Measurements from ENCODE around the gene TIGD4. TPM values are rescaled to one million over a fixed set of nuclear protein-coding genes. Genes with fewer than 3 reads are reported as not detected.

Gene TIGD4
- total and polyA plus RNA-seq, 5 donors, result 0.07 to 0.37 (median 0.17) TPM

Other genes with a start within 250 kb of the TIGD4 start
- gene FBXW7, start 243.6 kb downstream of the TIGD4 start, total RNA-seq, result 10 to 100 TPM; 41.6 to 52.2 (median 49.1) TPM
- 14.8 TPM for gene FBXW7, start 243.6 kb downstream of the TIGD4 start, polyA plus RNA-seq
- gene TMEM154, start 99.7 kb downstream of the TIGD4 start, total RNA-seq, result 1 to 10 TPM in 3 of 4 donors, under 1 TPM in 1; 0.48 to 2.4 (median 1.5) TPM
- 0.16 TPM for gene TMEM154, start 99.7 kb downstream of the TIGD4 start, polyA plus RNA-seq
- 10 to 100 TPM; 18.6 to 20.6 (median 19.8) TPM for gene ARFIP1, start 224 bp upstream of the TIGD4 start, total RNA-seq
- 8.9 TPM for gene ARFIP1, start 224 bp upstream of the TIGD4 start, polyA plus RNA-seq
- 1 to 10 TPM in 2 of 4 donors, under 1 TPM in 2; 0.37 to 1.3 (median 0.77) TPM for gene FHDC1, start 156.6 kb upstream of the TIGD4 start, total RNA-seq
- 0.25 TPM for gene FHDC1, start 156.6 kb upstream of the TIGD4 start, polyA plus RNA-seq

Data from right cardiac atrium (tissue), 5 donors.